NCI-H510A (cell line): ENCODE results near the gene ACKR2.

ENCODE experiments used
- DNase-seq: peaks from one replicate; lab custom pipeline; 2025; lab: John Stamatoyannopoulos, UW

ACKR2 gene

GRCh38 chr3:42887084-42887483 is 77.8 kb downstream of the ACKR2 start:
- DNase-seq: no peak

- no peak for DNase-seq
Measured at GRCh38 chr3:42891042-42891441, 81.8 kb downstream of the ACKR2 start.

GRCh38 chr3:42892169-42892568 is 82.9 kb downstream of the ACKR2 start:
- DNase-seq: no peak

- DNase-seq: no peak
Measured at GRCh38 chr3:42892807-42893206, 83.6 kb downstream of the ACKR2 start.

- no peak for DNase-seq
Measured at GRCh38 chr3:42894698-42895579, 85.7 kb downstream of the ACKR2 start.

- no peak for DNase-seq
Measured at GRCh38 chr3:42895580-42895868, 86.3 kb downstream of the ACKR2 start.

GRCh38 chr3:42898896-42899675 is 89.8 kb downstream of the ACKR2 start:
- DNase-seq: no peak

- no peak for DNase-seq
Measured at GRCh38 chr3:42900226-42901072, 91.2 kb downstream of the ACKR2 start.

- no peak for DNase-seq
Measured at GRCh38 chr3:42901073-42901415, 91.8 kb downstream of the ACKR2 start.

GRCh38 chr3:42902257-42902656 is 93.0 kb downstream of the ACKR2 start:
- no peak for DNase-seq

- DNase-seq: no peak
Measured at GRCh38 chr3:42904076-42904475, 94.8 kb downstream of the ACKR2 start.

GRCh38 chr3:42905740-42906069 is 96.5 kb downstream of the ACKR2 start:
- DNase-seq: no peak

- DNase-seq: peak; percentile 36
Measured at GRCh38 chr3:42906070-42906847, 97.0 kb downstream of the ACKR2 start, which contains the start of gene ZNF662. Gene ZNF662 (plus strand): TSS chr3:42906142. CDS start chr3:42908115, 1,973 bp downstream.

GRCh38 chr3:42906848-42907183 is 97.6 kb downstream of the ACKR2 start:
- no peak for DNase-seq

- no peak for DNase-seq
Measured at GRCh38 chr3:42908675-42909074, 99.4 kb downstream of the ACKR2 start.

- DNase-seq: no peak
Measured at GRCh38 chr3:42911551-42911950, 102.3 kb downstream of the ACKR2 start.

GRCh38 chr3:42914771-42915515 is 105.7 kb downstream of the ACKR2 start:
- no peak for DNase-seq
